NCI-H345 treated with DMSO at 0.1 percent for 48 hours (cell line): ENCODE results near the gene CLCN1.
"Not testable (repeated sequence)": the region's sequence is repeated elsewhere in the genome, so short reads cannot be mapped to it uniquely, and the experiment has no call there.

Experiments
- DNase-seq: peaks from one replicate; lab custom pipeline; 2025; ENCODE audit not compliant: unreplicated experiment; lab: John Stamatoyannopoulos, UW

Gene CLCN1

GRCh38 chr7:143383642-143383957 is 67.7 kb downstream of the CLCN1 start:
- DNase-seq: no peak

DNA sequence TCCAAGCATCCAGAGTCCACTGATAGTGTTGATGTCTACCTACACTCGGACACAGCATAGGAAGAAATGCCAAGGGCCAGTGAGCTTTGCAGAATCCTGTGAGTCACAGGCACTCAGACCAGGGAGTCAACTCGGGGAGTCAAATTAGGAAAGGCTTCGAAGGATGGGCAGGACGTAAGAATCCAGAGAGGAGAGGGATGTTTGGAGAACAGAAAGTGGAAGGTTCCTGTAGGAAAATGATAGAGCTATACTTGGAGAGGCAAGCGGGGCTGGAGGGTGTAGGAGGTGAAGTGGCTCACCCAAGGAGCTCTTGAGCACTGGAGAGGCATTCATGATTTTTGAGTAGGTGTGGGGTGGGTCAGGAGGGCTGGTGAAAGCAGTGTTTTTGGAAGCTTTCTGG is 68.2 kb downstream of the CLCN1 start:
- DNase-seq: no peak

- DNase-seq: no peak
Observed at GRCh38 chr7:143384661-143385631, 69.0 kb downstream of the CLCN1 start.

DNA sequence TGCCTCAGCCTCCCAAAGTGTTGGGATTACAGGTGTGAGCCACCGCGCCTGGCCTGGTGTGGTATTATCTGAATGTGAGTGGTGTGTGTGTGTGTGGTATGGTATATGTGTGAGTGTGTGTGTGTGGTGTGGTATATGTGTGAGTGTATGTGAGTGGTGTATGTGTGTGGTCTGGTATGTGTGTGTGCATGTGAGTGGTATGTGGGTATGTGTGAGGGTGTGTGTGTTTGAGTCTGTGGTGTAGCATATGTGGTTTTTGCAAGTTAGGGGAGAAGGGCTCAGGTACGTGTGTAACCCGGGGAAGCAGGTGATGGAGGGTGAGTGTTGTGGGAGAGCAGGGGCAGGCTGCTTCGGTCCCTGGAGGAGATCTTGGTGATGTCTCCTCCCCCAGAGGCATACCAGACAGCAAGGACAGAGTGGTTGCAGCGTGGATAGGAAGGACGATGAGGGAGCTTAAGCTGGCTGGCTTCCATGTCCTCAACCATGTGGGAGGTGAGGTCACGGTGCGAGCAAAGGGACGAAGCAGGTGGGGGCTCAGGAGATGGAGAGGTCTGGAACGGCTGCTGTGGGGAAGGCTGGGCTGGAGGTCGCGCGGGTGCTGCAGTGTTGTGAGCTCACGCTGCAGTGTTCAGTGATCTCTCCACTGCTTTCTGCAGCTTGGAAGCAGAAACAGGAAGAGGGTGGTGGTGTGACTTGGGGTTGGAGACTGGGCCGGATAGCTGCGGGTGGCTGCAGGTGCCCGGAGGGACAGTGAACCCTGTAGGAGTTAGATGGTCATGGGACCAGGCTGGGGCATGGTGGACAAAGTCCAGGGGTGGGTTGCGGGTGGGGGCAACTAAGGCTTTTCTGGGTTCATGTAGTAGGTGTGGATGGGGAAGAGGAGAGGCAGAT is 70.2 kb downstream of the CLCN1 start:
- DNase-seq: no peak

GRCh38 chr7:143387156-143387975 is 71.5 kb downstream of the CLCN1 start:
- no peak for DNase-seq

GRCh38 chr7:143388051-143388450 is 72.1 kb downstream of the CLCN1 start:
- DNase-seq: no peak

- no peak for DNase-seq
Observed at GRCh38 chr7:143388491-143389101, 72.7 kb downstream of the CLCN1 start.

GRCh38 chr7:143389316-143390103 is 73.6 kb downstream of the CLCN1 start:
- no peak for DNase-seq

GRCh38 chr7:143390104-143390772 is 74.3 kb downstream of the CLCN1 start:
- DNase-seq: no peak

DNA sequence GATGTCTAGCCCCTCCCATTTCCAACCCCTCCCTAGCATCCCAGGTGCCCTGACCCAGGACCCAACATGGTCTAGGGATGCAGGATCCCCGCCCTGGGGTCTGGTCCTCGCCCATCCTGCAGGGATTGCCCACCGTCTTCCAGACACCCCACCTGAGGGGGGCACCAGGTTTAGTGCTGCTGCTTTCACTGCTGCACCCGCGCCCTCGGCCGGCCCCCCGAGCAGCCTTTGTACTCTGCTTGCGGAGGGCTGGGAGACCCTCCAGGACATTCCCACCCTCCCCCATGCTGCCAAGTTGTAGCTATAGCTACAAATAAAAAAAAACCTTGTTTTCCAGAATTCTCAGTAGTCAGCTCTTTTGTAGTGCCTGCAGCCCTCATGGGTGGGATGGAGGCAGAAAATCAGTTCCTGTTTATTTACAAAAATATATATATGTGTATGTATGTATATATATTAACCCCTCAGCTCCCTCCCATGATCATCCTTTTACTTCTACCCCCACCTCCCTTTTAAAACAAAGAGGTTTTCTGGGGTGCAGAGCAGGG is 74.9 kb downstream of the CLCN1 start:
- DNase-seq: no peak

DNA sequence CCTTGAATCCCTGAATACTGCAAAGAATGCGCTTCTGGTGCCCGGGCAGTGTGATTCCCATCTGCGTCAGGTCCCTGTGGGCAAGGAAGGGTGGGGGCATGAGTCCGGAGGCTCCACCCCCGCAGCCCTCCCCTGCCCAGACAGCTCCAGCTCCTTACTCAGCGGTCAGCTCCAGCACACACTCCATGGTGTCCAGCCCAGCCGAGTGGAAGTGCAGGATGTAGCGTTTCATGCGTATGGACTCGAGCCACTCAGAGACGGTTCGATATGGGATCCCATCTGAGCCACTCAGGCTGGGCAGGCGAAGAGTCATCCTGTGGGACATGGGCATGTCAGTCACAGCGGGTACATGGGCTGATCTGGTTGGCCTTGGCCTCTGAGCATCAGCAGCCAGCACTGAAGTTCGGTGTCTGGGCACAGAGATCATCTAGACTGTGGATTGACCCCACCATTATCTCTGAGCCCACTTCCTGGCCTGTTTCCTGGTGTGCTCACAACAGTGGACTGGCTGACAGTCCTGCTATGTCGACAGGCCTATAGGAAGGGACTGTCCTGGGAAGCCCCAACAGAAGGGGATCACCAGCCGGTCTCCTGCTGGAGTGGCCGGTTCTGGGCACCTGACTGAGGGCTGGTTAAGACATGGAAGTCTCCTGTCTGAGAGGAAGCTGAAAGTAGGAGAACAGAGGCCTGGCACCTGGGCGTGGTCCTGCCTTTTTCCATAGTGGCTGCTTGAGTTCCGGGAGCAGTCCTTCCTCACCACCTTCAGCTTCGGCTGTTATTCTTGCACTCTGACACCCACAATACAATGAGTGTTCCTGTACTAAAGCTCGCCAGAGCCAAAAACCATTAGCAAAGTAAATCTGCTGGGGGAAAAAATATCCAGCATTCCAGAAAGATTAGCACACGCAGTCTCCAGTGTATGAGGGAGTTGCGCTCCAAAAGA is 75.8 kb downstream of the CLCN1 start:
- DNase-seq: no peak

DNA sequence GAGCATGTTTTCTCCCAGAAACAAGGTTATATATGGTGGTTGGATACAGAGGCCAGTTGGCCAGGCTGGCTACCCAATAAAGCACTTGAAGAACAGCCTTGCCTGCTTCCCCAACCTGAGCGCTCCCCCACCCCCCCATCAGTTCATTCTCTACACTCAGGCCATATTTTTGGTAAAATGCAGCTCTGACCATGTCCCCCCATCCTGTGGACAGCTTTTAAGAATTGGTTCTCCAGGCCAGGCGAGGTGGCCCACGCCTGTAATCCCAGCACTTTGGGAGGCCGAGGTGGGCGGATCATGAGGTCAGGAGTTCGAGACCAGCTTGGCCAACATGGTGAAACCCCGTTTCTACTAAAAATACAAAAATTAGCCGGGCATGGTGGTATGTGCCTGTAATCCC is 76.5 kb downstream of the CLCN1 start:
- DNase-seq: not testable (repeated sequence)

DNA sequence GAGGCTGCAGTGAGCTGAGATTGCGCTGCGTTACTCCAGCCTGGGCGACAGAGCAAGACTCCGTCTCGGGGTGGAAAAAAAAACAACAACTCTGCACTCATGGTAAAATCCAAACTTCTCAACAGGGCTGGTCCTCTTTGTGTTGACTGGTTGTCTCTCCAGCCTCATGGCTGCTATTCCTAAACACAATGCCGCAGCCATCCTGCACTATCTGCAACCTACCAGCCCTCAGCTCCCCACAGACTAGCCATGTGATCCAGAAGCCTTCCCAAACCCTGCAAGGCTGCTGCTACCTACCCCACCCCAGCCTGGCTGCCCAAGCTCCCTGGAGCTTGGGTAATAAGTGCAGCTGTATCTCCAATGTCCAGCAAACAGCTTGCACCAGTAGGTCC is 77.0 kb downstream of the CLCN1 start:
- DNase-seq: no peak

DNA sequence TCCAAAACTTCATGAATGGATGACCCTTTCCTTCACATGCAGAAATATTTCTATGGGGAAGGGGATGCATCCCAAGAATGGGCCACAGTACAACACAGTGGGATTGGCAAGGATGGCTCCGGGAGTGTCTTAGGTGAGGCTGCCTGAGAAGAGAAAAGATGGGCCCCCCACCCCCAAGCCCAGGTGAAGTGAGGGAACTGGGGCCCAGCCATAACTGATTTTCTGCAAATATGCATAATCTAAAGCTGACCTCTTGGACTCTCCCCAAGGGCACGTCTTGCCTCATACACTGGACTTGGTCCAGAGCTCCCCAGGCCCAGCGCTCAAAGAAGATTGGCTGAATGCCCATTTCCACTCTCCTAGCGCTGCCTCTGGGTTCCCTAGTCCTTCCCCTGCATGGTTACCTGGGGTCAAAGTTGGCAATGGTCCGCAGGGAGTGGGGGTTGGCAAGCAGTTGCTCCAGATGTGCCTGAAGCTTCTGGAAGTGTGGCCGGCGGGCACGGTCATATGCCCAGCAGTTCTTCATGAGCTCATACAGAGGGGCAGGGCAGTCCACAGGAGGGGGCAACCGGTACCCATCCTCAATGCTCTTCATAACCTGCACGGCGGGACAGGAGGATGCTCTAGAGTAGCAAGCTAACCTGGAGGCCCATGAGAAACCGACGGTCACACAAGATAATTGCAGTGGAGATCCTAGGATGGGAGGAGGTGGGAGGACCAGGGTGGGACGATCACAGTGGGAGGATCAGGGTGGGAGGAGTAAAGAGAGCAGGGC is 77.5 kb downstream of the CLCN1 start:
- DNase-seq: no peak

- DNase-seq: no peak
Observed at GRCh38 chr7:143394068-143394467, 78.2 kb downstream of the CLCN1 start.

DNA sequence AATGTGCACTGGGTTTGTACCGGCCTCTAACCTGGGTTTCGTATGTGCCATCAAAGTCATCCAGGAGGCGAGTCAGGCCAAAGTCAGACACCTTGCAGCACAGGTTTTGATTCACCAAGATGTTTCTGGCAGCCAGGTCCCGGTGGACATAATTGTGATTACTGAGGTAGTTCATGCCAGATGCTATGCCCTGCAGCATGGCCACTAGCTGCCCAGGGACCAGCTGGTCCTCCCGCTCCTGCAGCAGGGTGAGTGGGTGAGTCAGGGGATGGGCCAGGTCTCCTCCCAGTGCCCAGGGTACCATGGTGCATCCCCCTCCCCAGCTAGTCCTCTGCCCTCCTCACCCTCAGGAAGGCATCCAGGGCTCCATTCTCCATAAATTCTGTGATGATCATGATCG is 78.9 kb downstream of the CLCN1 start:
- no peak for DNase-seq
